ENCODE results near the gene CFAP73.

CFAP73 gene

DNA sequence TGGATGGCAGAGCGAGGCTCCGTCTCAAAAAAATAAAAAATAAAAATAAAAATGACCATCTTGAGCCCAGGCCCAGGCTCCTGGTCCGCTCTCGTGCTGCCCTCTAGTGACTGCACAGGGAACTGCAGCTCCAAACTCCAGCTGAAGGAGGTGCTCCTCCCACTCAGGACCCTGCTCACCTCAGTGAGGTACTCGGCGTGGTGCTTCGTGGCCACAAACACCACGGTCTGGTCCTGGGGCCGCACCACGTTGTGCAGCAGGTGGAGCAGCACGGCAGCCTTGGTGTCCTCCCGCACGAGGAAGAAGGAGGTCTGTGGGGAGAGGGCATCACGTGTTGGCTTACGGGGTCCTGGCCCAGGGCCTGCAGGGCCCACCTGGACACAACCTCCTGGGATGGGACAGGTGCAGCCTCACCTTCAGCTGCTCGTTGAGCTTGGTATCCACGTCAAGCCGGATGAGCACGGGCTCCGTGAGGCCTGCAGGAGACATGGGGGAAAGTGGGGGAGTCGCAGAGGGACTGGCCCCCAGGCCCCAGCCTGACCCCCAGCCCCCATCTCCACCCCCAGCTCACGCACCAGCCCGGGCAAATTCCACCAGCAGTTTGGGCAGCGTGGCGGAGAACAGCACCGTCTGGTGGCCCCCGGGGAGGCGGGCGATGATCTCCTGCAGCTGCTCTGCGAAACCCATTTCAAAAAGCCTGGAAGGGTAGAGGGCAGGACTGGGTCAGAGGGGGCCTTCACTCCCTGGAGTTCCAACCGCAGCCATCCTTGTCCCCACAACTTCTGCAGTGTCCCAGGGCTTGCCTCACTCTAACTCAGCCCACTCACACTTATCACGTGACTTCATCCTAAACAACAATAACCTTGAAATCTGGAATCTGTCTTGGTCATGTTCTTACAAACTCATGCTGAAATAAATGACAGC, 25.2 kb downstream of the CFAP73 start:
- TF ChIP-seq GATA2 (IDR thresholded peaks at IDR 0.05; ENCODE audit: low read depth, low read length) (no peak), GATA3 (IDR thresholded peaks at IDR 0.05; ENCODE audit: low read depth, low read length) (no peak)

DNA sequence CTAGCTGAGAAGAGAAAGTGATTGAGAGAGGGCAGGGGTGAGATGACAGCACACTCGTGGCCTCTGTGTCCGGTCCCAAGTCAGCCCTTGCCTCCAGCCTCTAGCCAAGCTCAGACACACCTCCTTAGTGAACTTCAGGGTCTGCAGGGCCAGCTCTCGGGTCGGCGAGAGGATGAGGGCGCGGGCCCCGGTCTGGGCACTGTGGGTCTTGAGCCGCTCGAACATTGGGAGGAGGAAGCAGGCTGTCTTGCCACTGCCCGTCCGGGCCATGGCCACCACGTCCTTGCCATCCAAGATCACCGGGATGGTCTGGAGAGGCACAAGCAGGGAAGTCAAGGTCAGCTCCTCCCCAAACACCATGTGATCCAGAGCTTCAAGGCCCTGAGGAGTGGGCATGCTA, 29.5 kb downstream of the CFAP73 start:
- TF ChIP-seq GATA3 (IDR thresholded peaks at IDR 0.05; ENCODE audit: low read depth, low read length), result no peak
- no peak for TF ChIP-seq GATA2 (IDR thresholded peaks at IDR 0.05; ENCODE audit: low read depth, low read length)

DNA sequence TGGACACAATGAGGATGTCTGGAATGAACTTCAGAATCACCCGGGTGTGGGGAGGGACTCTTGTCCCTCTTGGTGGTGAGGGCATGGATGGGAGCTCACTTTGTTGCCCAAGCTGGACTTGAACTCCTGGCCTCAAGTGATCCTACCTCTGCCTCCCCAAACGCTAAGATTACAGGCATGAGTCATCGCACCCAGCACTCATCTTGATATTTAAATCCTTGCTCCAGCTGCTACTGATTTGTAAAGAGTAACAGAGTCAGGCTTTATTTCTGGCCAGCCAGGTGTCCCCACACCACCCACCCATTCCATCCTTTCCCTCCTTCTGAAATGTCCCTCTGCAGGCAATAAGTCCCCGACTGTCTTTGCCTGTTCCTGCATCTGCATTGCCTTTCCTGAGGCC, 30.8 kb downstream of the CFAP73 start:
- no peak for TF ChIP-seq GATA3 (IDR thresholded peaks at IDR 0.05; ENCODE audit: low read depth, low read length)
- TF ChIP-seq GATA2 (IDR thresholded peaks at IDR 0.05; ENCODE audit: low read depth, low read length), result no peak

DNA sequence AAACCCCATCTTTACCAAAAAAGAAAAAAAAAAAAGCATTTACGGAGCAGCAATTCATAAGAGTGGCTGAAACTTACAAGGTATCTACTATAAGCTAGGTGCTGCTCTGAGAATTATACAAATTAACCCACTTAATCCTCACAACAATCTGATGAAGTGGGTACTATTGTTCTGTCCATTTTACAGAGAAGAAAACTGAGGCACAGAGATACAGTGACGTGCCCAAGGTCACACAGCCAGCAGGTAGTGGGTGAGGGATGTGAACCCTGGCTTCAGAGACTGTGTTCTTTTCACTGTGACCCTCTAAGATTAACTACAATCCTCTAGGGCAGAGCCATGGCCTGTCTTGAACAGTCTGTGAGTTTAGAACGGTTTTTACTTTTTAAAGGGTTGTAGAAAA, 32.5 kb downstream of the CFAP73 start:
- TF ChIP-seq GATA3 (IDR thresholded peaks at IDR 0.05; ENCODE audit: low read depth, low read length) (no peak), GATA2 (IDR thresholded peaks at IDR 0.05; ENCODE audit: low read depth, low read length) (no peak)

DNA sequence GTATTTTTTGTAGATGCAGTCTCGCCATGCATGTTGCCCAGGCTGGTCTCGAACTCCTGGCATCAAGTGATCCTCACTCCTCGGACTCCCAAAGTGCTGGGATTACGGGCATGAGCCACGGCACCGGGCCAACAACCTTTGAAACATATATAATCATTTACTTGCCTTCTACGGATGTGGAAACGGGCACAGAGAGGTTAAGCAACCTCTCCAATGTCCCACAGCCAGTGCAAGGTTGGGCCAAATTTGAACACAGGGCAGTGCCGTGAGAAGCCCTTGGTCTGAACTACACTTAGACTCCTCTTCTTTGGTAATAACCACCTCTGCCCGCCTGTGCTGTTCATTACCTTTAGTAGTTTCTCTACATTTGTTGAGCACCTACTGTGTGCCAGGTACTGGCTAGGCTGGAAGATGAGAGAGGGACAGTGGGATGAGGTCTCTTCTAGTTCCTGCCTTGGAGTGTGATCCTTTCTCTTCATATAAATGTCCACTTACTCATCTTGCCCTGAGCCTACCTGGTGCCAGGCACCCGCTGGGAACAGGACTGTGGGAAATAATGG, 33.6 kb downstream of the CFAP73 start:
- TF ChIP-seq GATA3 (IDR thresholded peaks at IDR 0.05; ENCODE audit: low read depth, low read length) (no peak), GATA2 (IDR thresholded peaks at IDR 0.05; ENCODE audit: low read depth, low read length) (no peak)

DNA sequence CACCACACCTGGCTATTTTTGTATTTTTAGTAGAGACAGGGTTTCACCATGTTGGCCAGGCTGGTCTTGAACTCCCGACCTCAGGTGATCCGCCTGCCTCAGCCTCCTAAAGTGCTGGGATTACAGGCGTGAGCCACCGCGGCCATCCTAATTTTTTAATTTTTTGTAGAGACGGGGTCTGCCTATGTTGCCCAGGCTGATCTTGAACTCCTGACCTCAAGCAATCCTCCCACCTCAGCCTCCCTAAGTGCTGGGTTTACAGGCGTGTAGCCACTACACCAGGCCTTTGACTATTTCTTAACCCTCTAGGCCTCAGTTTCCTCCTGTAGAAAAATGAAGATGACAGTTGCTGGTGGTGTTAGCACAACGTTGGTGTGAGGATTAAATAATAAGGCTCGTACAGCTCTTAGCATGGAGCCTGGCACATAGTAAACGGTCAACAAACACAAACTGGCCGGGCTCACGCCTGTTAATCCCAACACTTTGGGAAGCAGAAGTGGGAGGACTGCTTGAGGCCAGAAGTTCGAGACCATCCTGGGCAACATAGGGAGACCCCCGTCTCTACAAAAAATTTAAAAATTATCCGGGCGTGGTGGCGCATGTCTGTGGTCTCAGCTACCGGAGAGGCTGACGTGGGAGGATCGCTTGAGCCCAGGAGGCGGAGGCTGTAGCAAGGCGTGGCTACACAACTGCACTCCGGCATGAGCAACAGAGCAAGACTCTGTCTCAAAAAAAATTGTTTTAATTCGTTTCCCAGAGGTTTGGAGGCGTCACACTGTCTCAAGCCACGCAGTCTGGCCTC, 34.8 kb downstream of the CFAP73 start:
- TF ChIP-seq GATA3 (IDR thresholded peaks at IDR 0.05; ENCODE audit: low read depth, low read length) (no peak), GATA2 (IDR thresholded peaks at IDR 0.05; ENCODE audit: low read depth, low read length) (no peak)

DNA sequence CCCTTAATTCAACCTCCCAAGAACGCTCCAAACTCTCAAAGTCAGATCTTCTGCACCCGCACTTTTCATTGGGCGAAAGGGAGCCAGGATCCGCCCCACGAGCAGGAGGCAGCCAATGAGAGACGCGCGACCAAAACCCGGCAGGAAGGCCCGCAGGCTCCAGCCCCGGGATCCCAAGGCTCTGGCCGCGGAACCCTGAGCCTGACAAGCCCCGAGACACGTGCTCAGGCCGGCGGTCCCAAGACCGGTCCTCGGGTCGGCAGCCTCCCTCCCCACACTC, 35.3 kb downstream of the CFAP73 start:
- TF ChIP-seq GATA2 (IDR thresholded peaks at IDR 0.05; ENCODE audit: low read depth, low read length), result no peak

DNA sequence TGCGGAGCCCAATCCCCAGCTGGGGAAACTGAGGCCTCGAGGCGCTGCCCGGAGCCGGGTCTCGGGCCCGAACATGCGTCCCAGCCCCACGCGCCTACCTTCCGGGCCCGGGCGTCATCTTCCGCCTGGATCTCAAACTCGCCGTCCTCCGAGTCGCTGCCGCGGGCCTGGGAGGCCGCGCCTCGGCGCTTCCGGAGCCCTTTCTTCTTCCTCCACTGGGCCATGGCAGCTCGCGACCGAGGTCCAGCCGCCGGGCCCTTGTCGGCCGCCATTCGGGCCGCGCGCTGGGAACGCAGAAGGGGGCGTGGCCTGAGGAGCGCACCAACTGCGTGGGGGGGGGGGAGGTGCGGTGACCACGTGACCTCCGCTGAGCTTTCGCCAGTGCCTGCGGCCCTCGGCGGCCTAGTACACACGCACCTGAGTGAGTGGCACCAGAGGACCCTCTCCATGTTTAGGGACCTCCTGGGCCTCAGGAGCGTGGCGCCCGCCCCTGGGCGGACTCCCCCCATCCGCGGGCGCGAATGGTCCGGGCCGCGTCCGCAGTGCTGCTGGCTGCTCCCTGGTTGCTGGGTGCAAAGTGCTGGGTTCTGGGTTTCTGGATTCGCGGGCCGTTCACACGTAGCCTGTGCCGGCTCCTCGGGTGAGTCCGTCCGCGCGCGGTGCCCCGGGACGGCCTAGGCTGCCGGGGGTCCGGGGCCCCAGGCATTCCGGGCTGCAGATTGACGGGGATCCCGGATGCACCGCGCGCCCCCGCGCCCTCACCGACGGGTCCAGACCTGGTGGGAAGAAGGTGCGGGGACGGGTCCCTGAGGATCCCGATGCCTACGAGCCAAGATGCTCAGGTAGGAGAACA, 35.9 kb downstream of the CFAP73 start, which contains the start of the genes DDX54 and RITA1:
TSS of gene DDX54 (minus strand) at position 299 of the 853 bp plus-strand sequence. CDS start at position 272, 27 bp downstream.
TSS of gene RITA1 (plus strand) at position 542 of the 853 bp plus-strand sequence. CDS start 1,026 bp downstream, outside the sequence.
- TF ChIP-seq GATA3 (IDR thresholded peaks at IDR 0.05; ENCODE audit: low read depth, low read length) (no peak), GATA2 (IDR thresholded peaks at IDR 0.05; ENCODE audit: low read depth, low read length) (no peak)

DNA sequence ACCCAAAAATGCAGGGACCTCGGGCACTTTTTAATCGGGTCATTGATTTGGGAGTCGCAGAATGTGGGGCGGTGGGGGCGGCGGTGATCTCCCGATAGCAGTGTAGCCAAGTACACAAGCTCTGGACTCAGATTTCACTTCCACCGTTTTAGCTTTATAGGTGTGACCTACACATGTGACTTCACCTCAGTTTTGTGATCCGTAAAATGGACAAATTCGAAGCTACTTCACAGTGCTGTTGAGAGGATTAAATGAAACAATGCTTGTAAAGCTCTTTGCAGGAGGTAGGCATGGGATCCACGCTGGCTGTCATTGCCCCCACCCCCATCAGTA, 36.5 kb downstream of the CFAP73 start:
- no peak for TF ChIP-seq GATA2 (IDR thresholded peaks at IDR 0.05; ENCODE audit: low read depth, low read length)
- TF ChIP-seq GATA3 (IDR thresholded peaks at IDR 0.05; ENCODE audit: low read depth, low read length), result no peak

DNA sequence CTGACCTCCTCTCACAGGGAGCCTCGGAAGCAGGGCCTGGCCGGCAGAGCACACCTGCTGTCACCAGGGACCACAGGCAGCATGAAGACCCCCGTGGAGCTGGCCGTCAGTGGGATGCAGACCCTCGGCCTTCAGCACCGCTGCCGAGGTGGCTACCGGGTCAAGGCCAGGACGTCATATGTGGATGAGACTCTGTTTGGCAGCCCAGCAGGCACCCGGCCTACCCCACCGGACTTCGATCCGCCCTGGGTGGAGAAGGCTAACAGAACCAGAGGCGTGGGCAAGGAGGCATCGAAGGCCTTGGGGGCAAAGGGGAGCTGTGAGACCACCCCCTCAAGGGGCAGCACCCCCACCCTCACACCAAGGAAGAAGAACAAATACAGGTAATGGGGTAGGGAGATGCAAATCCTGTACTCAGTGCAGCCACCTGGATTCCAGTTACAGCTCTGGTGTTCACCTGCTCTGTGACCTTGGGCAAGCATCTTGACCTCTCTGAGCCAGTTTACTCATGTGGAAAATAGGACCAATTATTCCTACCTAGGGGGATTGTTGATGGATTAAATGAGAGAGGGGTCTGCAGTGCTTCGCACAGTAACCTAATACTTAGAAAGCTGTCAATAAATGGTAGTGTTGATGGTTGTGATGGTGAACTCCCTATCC, 37.3 kb downstream of the CFAP73 start:
- TF ChIP-seq GATA2 (IDR thresholded peaks at IDR 0.05; ENCODE audit: low read depth, low read length) (no peak), GATA3 (IDR thresholded peaks at IDR 0.05; ENCODE audit: low read depth, low read length) (no peak)

DNA sequence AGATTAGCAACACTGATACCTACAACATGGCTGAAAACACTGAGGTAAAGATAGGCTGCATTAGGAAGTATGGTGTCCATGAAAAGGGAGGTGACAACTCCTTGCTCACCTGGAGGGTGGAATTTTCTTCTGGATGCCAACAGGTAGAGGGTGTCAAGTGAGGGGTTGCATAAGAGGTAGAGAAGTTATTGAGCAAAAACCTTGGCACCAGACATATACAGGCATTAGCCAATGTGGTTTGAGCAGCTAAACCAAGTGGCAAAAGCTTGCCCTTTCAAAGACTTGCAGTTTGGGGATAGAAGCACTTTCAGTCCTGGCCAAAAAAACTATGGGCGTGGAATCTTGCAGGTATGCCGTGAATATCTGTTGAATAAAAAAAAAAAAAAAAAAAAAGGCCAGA, 39.8 kb downstream of the CFAP73 start:
- TF ChIP-seq GATA3 (IDR thresholded peaks at IDR 0.05; ENCODE audit: low read depth, low read length), result no peak
- no peak for TF ChIP-seq GATA2 (IDR thresholded peaks at IDR 0.05; ENCODE audit: low read depth, low read length)

DNA sequence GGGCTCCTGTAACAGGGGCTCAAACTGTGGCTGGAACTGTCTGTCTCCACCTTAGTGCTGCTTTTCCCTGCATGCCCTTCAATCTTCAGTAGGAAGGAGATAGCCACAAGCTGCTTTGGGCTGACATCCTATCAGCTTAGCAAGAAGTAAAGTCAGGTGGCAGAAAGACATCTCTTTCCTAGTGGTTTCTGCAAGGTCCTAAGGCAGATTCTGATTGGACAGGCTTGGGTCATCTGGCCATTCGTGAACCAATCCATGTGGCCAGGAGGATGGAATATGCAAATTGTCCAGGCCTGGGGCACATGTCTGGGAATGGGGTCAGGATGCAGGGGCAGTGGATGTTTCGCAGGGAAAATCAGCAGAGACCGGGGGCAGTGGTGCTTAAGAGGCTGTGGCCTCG, 41.2 kb downstream of the CFAP73 start:
- TF ChIP-seq GATA3 (IDR thresholded peaks at IDR 0.05; ENCODE audit: low read depth, low read length), result no peak
- no peak for TF ChIP-seq GATA2 (IDR thresholded peaks at IDR 0.05; ENCODE audit: low read depth, low read length)

DNA sequence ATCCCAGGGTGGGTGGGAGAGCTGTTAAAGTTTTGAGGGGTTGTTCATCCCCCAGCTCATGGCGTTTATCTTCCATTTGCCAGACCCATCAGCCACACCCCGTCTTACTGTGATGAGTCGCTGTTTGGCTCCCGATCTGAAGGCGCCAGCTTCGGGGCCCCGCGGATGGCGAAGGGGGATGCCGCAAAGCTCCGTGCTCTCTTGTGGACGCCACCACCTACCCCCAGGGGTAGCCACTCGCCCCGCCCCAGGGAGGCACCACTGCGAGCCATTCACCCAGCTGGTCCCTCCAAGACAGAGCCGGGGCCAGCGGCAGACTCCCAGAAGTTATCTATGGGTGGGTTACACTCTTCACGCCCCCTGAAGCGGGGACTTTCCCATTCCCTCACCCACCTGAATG, 41.7 kb downstream of the CFAP73 start:
- TF ChIP-seq GATA3 (IDR thresholded peaks at IDR 0.05; ENCODE audit: low read depth, low read length) (no peak), GATA2 (IDR thresholded peaks at IDR 0.05; ENCODE audit: low read depth, low read length) (no peak)

Data from SH-SY5Y (cell line).